Nephron (organoid): ENCODE data around the gene CACNA2D3.
A peak's percentile ranks its signal among the peaks of the same experiment; 100 is the strongest.

ENCODE experiments used
- H3K27ac Mint-ChIP-seq, 3 experiments: 2 replicates each; pipeline ENCODE4 v1.8.0; 2020; ENCODE audit warnings: mixed read lengths in 3 of 3, mild to moderate bottlenecking in 2 of 3, moderate library complexity in 1 of 3
- H3K27me3 Mint-ChIP-seq: 2 replicates; pipeline ENCODE4 v1.8.0; 2021; ENCODE audit warnings: low read depth, mild to moderate bottlenecking, moderate library complexity, mixed read lengths
- H3K36me3 Mint-ChIP-seq: 2 replicates; pipeline ENCODE4 v1.8.0; 2020; ENCODE audit warnings: low read depth, mixed read lengths
- H3K4me1 Mint-ChIP-seq: 2 replicates; pipeline ENCODE4 v1.8.0; 2020; ENCODE audit warnings: mixed read lengths
- H3K4me3 Mint-ChIP-seq, 3 experiments: 2 replicates each; pipeline ENCODE4 v1.8.0; 2020; ENCODE audit warnings: mild to moderate bottlenecking in 3 of 3, mixed read lengths in 3 of 3, moderate library complexity in 2 of 3
- H3K9me3 Mint-ChIP-seq: 2 replicates; pipeline ENCODE4 v1.8.0; 2020; ENCODE audit warnings: mixed read lengths
- TF ChIP-seq, protein P1 (sequence below), 3 experiments: fragments of 200-600 bp; sonication (generic); IDR thresholded peaks; one replicate each; pipeline ENCODE4 v1.5.0; 2021; ENCODE audit warnings: antibody characterized with exemption in 3 of 3; ENCODE audit not compliant: unreplicated experiment in 3 of 3

Gene CACNA2D3

DNA sequence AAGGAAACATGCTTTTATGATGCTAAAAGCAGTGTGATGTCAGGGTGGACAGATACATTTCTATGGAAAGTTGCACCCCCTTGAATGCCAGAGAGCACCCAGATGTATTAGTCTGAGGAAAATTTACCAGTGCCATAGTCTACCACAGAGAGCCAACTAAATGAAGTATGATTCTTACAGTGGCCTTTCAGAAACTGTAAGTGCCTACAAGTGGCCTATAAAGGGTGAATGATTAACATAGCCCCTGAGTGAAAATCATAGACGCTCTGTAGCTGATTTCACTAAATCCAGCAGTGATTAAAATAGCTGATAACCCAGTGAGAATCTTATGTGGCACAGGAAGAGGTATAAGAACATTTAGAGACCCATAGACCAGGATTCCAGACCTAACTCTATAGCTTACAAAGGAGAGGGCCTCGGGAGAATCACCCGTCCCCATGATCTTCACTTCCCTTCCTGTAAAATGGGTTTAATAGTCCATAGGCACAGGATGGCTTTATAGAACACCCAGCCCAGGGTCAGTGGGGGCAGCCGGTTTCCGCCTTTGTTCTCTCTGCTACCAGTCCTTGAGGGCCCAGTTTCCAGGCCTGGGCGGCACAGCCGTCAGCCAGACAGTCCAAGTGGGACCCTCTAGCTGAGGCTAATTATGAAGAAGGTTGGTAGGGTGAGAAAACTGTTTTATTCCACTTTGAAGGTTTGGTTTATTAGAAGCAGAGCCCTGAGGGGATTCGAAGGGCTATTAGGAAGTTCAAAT, 35.5 kb upstream of the CACNA2D3 start:
- peaks cover 85% of the 10 kb centered on the region for H3K27me3 Mint-ChIP-seq
- H3K36me3 Mint-ChIP-seq: no peaks in the 10 kb centered on the region
- H3K4me3 Mint-ChIP-seq: peak overlapping the region; percentile 41 to 70 (median 68)
- TF ChIP-seq, protein P1, sequence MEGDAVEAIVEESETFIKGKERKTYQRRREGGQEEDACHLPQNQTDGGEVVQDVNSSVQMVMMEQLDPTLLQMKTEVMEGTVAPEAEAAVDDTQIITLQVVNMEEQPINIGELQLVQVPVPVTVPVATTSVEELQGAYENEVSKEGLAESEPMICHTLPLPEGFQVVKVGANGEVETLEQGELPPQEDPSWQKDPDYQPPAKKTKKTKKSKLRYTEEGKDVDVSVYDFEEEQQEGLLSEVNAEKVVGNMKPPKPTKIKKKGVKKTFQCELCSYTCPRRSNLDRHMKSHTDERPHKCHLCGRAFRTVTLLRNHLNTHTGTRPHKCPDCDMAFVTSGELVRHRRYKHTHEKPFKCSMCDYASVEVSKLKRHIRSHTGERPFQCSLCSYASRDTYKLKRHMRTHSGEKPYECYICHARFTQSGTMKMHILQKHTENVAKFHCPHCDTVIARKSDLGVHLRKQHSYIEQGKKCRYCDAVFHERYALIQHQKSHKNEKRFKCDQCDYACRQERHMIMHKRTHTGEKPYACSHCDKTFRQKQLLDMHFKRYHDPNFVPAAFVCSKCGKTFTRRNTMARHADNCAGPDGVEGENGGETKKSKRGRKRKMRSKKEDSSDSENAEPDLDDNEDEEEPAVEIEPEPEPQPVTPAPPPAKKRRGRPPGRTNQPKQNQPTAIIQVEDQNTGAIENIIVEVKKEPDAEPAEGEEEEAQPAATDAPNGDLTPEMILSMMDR (IDR thresholded peaks at IDR 0.05; ENCODE audit: unreplicated experiment in 3 of 3): no peak
- H3K9me3 Mint-ChIP-seq: no peaks in the 10 kb centered on the region
- no peak overlapping the region for H3K27ac Mint-ChIP-seq
- peaks cover 13% of the 10 kb centered on the region for H3K4me1 Mint-ChIP-seq

DNA sequence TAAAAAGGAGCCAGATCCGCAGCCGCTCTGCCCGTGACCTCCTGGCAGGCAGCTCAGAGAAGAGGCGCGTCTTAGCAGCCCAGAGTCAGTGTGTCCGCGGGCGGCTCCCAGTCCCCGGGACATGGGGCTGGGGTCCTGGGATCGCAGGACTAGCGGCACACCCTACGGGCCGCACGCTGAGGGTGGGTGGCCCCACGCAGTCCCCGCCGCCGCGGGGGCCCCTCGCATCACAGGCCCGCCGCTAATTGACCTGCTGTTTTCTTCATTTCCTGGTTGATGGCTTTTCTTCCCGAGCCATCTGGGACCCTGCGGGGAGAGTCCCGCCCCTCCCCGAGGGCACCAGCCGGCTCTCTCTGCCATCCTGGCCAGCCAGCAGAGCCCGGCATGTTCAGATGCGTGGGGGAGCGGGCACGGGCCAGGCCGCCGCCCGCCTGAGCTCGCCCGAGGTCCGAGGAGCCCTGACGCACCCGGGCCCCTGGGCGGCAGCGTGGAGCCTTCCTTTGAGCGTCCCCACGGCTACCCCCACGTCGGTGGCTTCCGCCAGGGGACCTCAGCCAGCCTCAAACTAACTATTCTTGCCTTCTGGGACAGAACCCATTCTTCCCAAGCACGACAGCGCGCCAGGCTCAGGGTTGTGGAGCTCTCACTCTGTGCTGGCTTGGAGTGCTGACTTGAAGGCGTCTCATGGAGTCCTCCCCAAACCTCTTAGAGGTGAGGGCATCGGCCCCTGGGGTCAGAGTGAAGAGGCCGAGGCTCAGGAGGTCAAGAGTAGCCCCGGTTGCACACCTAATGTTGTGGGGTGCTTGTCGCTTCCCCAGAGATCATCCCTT, 34.6 kb upstream of the CACNA2D3 start:
- no peaks in the 10 kb centered on the region for H3K9me3 Mint-ChIP-seq
- no peak overlapping the region for H3K27ac Mint-ChIP-seq
- H3K27me3 Mint-ChIP-seq: peaks cover 84% of the 10 kb centered on the region
- peaks cover 13% of the 10 kb centered on the region for H3K4me1 Mint-ChIP-seq
- no peaks in the 10 kb centered on the region for H3K36me3 Mint-ChIP-seq
- TF ChIP-seq, protein P1 (IDR thresholded peaks at IDR 0.05; ENCODE audit: unreplicated experiment in 3 of 3): no peak
- peak overlapping the region in 2 of 3 experiments; percentile 66 to 70 for H3K4me3 Mint-ChIP-seq

DNA sequence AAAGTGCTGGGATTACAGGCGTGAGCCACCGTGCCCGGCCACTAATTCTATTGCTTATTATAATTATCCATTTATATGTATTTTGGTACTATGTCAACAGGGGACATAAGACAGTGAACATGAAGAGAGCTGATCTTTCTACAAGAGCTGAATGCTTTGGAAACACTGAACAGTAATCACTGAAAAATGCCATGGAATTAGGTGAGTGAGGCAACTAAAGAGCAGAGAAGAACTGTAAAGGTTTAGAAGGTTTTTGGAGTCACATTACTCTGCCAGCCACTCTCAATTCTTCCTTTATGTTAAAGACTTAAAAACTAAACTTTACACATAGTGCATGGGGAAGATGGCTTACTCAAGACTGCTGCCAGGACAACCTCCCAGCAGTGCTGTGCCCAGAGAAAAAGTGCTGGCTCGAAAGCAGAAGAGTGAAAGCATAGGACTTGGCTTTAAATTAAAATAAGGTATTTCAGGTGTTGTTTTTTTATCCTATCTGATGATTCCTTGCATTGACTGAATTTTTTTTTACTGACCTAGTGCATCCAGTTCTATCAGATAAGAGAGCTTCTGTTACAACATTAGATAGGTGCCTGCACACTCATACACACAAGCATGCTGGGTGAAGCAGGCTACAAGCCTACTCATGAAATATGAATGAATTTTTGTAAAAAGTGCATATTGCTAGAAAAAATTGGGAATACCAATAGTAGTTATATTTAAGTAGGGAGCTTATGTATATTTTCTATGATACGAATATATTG, 28.7 kb upstream of the CACNA2D3 start:
- no peak overlapping the region for H3K4me3 Mint-ChIP-seq
- TF ChIP-seq, protein P1 (IDR thresholded peaks at IDR 0.05; ENCODE audit: unreplicated experiment in 3 of 3): no peak
- no peak overlapping the region for H3K27ac Mint-ChIP-seq
- no peaks in the 10 kb centered on the region for H3K36me3 Mint-ChIP-seq
- peaks cover 41% of the 10 kb centered on the region for H3K27me3 Mint-ChIP-seq
- no peaks in the 10 kb centered on the region for H3K9me3 Mint-ChIP-seq
- H3K4me1 Mint-ChIP-seq: peaks cover 5% of the 10 kb centered on the region

DNA sequence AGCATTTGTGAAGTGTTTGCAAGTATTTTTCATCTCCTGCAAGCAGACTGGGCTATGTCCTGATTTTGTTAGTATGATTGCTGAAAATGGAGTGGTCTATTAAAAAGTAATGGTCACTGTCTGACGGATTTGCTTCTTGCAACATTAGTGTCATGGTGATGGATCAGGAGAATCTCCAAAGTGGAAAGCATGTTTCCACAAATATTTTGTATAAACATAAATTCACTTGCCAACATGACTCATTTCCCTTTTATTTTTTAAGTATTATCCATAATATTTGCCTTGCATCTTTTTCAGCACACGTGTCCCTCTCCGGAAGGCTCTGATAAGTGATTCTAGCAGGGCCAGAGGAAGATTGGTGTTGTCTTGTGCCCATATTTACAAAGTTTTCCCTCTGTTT, 27.4 kb upstream of the CACNA2D3 start:
- Mint-ChIP-seq H3K4me1 (peaks cover 5% of the 10 kb centered on the region), H3K27me3 (peaks cover 30% of the 10 kb centered on the region), H3K27ac (no peak overlapping the region), H3K36me3 (no peaks in the 10 kb centered on the region), H3K4me3 (no peak overlapping the region), H3K9me3 (no peaks in the 10 kb centered on the region)
- TF ChIP-seq, protein P1 (IDR thresholded peaks at IDR 0.05; ENCODE audit: unreplicated experiment in 3 of 3): no peak

DNA sequence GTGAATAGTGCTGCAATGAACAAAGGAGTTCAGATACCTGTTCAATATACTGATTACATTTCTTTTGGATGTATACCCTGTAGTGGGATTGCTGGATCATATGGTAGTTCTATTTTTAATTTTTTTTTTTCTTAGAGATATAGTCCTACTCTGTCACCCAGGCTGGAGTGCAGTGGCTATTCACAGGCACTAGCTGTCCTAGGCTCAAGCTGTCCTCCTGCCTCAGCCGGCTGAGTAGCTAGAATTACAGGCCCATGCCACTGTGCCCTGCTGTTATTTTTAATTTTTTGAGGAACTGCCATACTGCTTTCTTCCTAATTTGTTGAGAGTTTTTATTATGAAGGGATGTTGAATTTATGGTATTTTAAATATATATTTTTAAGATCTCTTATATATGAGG, 23.0 kb upstream of the CACNA2D3 start:
- no peaks in the 10 kb centered on the region for H3K4me1 Mint-ChIP-seq
- H3K27ac Mint-ChIP-seq: no peak overlapping the region
- TF ChIP-seq, protein P1 (IDR thresholded peaks at IDR 0.05; ENCODE audit: unreplicated experiment in 3 of 3): no peak
- H3K36me3 Mint-ChIP-seq: no peaks in the 10 kb centered on the region
- H3K27me3 Mint-ChIP-seq: peaks cover 5% of the 10 kb centered on the region
- no peak overlapping the region for H3K4me3 Mint-ChIP-seq
- no peaks in the 10 kb centered on the region for H3K9me3 Mint-ChIP-seq
